HTERT RPE-1 (cell line): ENCODE results near the gene VSIR.

Experiments used
- in situ Hi-C: fragments of 300-500 bp; cut with MboI; formaldehyde crosslinking; loops from 4 replicates; pipeline ENCODE4 v1.14.3; 2020; ENCODE audit warnings: low sequenced_read_pairs

VSIR gene

DNA sequence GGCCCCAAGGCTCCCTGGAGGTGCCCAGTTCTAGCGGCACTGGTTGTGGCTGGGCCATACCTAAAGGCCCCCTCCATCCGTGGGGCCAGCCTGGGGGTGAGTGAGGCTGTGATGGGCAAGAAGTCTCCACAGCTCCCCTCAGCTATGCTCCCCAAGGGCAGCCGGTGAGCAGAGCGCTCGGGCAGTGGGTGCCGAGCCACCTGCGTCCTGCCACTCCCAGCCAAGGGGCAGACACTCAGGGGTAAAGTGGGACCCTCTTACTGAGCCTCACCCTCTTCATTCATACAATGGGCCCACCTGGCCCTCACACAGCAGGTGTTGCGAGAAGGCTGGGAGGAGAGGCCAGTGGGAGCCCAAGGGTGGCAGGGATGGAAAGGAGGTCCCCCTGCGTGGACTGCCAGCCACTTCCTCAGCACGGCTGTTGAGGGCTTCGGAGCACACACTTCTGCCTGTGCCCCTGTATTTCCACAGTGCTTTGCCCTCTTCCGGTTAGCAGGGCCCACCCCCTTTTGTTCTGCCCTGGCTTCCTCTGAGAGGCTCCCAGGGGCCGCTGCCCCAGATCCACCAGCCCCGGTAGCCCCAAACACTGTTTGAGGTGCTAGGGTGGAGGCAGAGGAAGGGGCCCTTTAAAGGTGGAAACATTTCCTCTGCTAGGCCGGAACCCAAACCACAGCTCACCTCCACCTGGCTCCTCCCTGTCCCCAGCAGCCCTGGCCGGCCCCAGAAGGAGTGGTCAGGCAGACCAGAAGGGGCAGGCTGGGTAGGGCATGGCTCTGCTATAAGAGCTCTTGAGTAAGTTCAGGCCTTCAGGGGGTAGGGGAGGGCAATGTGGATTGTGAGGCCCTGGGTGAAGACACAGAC is 37.4 kb downstream of the VSIR start:
- in situ Hi-C loops = no loop called here

DNA sequence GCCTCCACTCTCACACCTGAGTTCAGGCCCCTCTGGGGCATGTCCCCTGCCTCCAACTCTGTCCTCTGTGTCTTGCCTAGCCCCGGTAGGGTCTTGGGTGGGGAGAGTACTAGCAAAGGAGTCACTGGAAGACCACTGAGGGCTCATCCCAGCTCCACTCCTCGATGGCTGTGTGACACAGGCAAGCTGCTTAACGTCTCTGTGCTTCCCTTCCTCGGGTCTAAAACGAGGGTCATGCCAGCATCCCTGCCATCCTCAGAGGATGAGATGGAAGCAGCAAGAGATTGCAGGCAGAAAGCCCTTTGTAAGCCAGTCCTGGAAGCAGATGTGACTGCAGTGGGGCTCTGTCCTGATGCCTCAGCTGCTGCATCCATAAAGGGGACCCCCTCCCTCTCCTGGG is 38.5 kb downstream of the VSIR start:
- in situ Hi-C loops = no loop called here

DNA sequence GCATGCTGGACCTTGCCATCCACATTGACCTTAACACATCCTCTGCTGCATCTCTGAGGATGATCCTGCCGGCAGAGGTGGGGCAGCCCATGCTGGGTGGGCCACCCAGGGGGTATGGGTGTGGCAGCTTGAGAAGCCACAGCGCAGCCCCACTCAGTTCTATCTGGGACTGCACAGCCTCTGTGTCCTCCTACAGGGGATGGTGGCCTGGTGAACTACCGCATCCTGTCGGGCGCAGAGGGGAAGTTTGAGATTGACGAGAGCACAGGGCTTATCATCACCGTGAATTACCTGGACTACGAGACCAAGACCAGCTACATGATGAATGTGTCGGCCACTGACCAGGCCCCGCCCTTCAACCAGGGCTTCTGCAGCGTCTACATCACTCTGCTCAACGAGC is 41.5 kb downstream of the VSIR start:
- in situ Hi-C loops = no loop called here

DNA sequence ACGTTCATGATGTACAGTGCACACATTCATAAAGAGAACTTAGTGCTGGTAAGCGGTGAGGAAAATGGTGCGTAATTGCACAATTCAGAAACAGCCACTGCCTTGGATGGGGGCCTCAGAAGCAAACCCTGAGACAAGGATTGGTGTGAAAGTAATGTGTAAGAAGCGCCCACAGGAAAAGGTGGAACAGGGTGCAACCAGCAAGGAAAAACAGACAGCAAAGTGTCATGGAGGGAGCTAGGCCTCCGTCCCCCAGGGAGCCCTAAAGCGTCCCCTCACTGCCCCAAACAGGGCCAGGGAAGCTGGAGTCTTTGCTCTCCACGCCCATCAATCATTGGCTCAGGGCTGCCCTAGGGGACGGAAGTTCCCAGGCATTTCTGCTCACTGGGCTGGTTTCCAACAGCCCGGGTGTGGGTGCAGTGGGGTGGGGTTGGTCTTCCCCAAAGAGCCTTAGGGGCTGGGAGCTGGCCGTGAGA is 44.1 kb downstream of the VSIR start:
- in situ Hi-C loops = no loop called here

DNA sequence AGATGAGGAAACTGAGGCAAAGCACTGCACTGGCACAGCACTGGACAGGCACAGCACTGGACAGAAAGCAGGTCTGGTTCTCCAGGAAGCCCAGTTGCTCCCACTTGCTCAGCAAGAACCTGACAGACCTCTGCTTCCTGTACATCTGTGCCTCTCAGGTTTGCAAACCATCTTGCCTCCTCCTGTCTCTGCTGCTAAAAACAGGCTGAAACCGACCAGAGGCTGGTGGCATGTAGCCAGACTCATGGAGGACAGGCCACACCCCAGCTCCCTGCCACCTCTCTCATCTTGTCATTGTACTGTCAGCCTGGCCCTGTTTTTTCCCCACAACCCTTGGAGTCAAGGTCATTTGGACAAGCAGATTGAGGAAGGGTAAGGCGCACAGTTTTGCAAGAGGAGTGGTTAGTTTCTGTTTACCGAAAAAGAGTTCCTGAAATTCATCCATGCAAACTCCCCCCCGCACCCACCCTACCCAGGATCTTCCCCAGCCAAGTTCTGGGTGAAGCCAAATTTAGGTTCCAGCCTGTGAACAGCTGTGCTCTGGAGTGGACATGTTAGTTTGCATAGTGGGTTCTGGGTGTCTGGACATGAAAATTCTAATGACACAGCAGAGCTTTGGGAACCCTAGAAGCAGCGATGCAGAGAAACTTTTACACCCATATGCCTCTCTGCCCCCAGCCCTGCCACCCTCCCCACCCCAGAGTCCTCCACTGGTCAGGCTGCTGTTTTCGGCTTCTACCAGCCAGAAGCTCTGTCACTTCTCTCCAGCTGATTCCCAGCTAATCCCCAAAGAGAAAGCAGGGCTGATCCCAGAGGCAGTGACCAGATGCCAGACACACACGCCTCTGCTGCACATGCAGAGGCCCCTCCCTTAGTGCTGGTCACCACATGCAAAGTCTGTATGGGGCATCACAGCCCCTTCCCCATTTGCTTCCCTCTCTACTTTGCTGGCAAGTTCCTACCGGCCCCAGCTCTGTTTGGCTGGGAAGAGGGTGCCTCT is 45.3 kb downstream of the VSIR start:
- in situ Hi-C loops = no loop called here

DNA sequence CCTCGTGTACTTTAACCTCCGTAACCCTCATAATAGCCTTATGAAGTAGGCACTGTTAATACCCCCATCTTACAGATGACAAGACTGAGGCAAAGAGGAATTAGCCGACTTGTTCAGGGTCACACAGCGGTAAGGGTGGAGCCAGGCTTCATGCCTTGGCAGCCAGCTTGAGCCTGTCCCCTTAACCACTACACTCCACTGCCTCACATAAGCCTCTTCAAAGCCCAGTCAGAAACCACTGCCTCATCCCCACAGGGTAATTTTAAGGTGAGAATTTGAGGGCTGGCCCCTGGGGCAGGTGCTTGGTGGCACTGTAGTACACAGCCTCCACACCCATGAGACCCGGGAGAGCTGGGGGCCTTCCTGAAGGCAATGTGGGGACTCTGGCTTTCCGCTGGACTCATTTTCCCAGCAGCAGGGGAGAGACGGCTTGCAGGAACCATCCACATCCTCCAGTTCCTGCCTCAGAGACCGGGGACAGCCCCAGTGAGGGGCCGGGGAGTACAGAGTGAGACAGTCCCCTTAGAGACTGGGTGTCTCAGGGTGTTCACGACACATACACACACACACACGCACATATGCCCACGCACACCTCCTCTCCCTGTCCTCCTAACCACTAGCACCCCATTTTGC is 46.1 kb downstream of the VSIR start:
- in situ Hi-C loops = no loop called here

DNA sequence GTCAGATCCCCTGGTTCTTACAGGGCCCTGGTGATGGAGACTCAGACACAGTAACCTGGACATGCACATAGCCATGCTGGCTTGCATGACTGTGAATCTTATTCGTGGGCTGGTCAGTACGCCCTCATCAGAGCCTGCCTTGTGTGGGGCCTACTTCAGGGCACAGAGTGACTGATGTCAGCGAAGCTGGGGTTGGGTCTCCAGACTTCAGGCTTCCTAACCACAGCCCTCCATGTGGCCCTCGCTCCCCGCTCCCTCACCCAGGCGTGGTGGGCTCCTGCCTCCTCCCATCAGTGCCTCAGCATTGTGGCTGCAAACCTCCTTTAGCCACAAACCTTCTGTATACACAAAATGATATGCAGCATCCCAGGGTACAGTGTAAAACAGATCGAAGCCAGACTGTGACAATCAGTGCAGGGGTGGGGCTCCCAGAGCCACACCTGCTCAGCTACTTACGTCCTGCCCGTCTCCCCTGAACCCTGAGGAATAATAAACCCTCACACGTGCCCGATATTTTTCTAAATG is 46.7 kb downstream of the VSIR start:
- in situ Hi-C loops = no loop called here

DNA sequence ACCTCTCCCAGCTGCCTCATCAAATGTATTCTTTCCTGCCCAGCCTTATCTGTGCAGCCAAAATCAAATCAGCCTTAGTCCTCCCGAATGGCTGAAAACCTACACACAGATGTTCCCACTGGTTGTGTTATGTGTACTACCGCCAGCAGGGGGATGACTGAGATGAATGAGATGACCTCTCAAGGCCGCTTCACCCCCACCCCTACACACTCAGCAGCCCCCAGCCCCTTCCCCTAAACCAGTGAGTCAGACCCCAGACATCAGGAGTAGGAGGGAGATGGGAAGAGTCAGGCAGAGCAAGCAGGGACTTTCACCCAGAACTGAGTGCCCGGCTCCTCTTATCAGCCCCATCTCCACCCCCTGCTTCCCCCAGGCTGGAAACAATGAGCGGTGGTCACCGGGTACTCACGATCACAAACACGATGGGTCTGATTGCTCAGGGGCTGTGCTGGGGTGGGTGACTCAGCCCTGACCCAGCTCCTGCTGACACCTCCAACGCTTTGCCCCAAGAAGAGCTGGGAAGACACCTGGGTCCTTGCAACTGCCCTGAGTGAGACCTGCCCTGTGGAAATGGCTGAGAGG is 47.2 kb downstream of the VSIR start:
- in situ Hi-C loops = no loop called here

DNA sequence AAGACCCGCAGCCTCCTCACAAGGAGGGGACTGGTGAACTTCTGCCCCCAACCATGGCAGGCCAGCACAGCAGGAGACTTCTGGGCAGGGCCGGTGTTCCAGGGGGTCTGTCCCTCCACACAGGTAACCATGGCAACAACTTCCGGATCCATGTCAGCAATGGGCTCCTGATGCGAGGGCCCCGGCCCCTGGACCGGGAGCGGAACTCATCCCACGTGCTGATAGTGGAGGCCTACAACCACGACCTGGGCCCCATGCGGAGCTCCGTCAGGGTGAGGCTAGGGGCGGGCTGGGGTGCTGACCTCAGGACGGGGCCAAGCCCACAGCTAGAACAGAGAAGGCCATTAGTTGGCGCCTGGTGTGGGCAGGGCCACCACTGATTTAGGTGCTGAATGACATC is 48.1 kb downstream of the VSIR start:
- in situ Hi-C loops = no loop called here

DNA sequence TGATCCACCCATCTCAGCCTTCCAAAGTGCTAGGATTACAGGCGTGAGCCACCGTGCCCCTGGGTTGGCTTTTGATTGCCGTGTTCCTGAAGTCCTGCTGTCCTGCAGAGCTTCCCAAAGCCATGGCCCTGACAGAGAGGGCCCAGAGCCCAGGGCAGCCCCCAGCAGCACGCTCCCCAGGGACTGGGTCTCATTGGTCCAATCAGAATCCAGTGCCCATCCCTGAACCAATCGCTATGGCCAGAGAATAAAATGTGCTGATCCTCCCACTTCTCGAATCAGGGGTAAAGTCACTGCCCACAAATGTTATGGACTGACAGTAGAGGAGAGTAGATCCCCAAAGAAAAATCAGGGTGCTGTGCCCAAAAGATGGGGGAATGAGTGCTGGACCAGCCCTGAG is 48.8 kb downstream of the VSIR start:
- in situ Hi-C loops = no loop called here

DNA sequence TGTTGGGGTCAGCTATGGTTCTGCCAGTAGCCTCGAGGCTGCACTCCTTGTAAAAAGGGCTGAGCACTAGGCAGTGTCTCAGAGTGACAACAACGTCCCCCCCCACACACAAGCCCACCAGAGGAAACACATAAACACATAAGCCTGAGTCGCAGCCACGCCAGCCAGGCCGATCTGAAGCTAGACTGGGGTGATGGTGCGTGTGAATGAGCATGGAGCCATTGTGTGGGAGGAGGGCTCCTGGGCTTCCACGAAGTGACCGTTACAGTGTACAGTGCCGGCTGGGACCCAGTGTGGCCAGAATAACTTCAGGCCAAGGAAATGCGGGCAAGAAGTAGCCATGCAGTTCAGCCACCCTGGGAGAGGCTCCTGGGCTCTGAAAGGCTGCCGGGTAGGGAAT is 50.0 kb downstream of the VSIR start:
- in situ Hi-C loops = no loop called here

DNA sequence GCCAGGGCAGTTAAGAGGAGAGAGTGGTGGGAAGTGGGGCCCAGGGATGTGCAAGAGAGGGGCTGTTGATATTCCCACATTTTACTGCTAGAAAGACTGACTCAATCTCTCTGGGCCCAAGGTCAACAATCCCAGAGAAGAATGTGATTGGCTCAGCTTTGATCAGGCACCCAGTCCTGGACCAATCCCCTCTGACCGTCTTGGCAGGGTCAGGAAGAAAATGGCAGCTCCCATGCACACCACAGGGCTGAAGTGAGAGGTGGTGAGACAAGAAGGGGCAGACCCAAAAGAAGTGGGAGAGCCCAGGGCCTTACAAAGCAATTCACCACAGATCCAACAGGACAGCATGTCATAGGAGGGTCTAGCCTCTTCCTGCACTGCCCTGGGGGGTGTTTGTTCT is 50.5 kb downstream of the VSIR start:
- in situ Hi-C loops = no loop called here

DNA sequence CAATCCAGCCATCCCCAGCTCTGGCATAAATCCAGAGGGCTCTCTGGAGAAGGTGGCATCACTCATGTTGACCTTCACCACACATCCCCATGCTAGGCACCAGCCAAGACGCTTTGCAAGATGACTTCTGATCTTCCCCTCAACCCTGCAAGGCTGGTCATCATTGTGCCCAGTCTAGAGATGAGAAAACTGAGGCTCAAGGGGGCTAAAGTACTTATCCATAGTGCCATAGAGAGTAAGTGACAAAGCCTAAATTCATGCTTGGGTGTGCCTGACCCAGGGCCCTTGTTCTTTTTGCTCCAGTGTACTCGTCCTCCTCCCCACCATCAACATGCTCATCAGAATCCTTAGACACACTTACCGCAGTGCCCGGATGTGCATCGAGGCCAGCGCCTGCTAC is 52.0 kb downstream of the VSIR start:
- in situ Hi-C loops = no loop called here

DNA sequence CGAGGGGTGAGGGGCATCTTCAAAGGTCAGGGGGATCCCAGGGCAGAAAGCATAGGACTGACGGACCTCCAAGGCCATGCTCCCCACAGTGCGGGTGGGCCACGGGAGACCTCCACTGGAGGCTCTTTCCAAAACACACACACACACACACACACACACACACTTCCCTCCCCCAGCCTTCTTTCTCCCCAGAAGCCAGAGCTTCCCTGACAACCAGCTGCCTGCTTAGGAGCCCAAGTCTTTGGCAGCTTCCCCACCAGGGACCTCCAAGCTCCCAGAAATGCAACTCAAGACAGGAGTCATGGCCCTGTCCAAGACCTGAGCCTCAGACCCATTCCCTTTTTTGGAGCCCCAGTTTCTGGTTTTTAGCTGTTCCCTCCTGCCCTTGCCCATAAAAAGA is 53.0 kb downstream of the VSIR start:
- in situ Hi-C loops = no loop called here

DNA sequence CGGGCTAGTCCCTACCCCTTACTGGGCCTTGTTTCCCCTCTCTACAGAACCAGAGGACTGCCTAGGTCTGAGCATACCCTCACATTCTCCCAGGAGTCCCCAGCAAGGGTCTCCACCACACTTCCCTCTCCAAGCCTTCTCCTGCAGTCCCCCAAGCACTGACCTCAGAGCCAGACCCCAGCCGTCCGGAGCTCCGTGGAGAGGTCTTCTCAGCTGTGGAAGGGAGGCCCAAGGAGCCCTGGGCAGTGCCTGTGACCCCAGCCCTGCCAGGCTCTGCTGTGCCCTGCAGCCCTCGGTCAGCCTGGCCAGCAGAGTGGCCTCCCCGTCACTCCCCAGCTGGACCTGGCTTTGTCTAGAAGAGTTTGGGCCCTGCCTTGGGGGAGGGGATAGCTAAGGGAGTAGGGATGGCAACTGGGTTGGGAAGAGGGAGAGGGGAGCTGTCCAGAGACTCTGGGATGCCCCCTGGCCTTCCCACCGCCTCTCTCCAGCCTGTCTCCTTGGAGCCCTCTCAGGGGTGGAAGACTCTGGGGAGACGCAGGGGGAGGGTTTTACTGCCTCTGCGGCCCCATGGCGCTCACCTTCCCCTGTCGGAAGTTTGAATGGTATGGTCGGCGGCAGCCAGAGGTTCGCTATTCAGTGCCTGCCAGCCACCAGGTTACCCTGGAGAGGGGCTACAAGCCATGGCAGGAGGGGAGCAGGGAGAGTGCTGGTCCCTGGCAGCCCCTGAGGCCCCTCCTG is 53.7 kb downstream of the VSIR start, which contains the start of gene C10orf105:
C10orf105 (minus strand) TSS at position 315 of the 738 bp plus-strand sequence. CDS start 3,441 bp downstream, outside the sequence.
- in situ Hi-C loops = no loop called here

DNA sequence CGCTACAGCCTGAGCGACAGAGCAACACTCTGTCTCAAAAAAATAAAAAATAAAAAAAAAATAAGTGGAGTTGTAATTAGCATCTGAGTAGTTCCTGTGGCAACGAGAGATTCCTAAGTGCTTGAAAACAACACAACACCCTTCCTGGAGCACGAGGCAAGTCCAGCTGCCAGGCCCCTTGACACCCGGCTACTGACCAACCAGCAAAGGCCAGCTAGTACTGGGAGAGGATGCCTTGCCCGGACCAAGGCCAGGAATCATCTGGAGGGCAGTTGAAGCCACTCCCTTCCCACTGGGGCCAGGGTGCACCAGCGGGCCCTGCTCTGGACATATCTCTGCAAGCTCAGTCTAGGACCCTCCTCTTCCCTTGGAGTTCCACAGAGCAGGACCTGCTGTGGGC is 54.3 kb downstream of the VSIR start:
- in situ Hi-C loops = no loop called here

DNA sequence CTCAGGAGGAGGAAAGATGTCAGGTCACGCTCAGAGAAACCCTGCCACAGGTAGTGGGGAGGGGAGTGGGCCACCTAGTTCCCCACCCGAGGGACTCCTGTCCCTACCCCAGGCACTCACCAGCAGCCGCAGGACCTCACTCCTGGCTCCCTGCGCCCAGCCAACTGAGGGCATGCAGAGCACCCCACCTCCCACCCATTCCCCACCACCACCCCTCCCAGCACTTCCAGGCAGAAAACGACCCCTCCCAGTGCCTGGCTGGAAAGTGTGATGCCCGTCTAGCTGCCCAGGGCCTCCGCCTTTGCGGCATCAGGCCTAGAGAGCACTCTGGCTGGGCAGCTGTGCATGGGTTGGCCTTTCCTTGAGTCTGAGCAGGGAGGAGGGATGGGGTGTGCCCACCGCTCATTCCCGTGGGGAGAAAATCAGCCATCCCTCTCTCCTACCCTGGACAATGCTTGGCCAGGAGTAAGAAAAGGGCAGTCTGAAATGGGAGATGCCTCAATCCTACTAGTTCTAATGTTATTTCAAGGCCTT is 55.1 kb downstream of the VSIR start:
- in situ Hi-C loops = no loop called here

DNA sequence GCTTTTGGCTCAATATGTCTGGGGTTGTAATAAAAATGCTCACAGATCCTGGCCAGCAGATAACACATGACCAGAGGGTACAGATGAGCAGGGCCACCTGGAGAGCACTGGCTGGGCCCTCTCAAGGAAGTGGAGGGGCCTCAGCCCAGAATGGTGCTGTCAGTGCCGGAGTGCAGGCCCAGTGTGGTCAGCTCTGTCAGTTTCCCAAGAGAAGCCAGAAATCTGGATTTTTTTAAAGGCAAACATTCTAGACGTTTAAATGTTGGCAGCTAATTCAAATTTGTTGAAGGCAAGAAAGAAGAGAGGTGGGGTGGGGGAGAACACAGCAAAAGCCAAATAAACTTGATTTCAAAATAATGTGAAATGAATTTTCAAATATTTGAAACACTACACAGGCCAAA is 55.8 kb downstream of the VSIR start:
- in situ Hi-C loops = no loop called here

DNA sequence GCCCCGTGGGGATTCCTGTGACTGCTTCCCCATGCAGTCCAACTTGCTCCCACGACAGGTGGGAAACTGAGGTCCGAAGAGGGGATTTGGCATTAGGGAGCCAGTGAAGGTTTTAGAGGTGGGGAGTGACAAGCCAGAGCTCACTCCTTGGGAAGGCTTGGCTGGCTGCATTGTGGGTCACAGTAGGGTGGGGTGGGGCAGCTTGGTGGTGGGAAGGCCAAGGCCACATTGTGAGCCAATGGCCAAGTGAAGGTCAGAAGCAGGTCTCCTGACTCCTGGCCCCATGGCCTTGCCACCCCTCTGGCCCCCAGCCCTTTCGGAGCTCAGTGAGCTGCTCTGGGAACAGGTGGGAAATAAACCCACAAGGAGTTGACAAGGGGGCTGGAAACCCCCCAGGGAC is 56.3 kb downstream of the VSIR start:
- in situ Hi-C loops = no loop called here

DNA sequence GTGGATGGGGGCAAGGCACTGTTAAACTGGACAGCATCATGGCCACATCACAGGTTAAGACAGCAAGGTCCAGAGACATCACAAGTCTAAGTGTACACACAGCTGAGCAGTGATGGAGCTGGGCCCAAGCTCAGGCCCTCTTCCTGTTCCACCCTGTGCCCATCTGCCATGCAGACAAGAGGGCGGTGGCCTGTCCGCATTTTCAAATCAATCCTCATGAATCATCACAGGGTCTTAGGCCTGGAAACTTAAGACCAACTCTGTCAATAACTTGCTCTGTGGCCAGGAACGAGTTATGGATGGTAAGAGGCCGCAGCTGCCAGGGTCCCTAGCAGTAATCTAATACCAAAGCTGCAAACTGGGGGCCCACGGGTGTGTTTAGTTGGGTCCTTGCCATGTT is 56.9 kb downstream of the VSIR start:
- in situ Hi-C loops = no loop called here
